Measurements from ENCODE around the gene TWF2.
A peak's percentile ranks its signal among the peaks of the same experiment; 100 is the strongest.

TWF2 gene

GRCh38 chr3:52283306-52283705, 44.3 kb upstream of the TWF2 start:
- DNase-seq (ENCODE audit: low read depth in 1 of 2, low spot score in 1 of 2): no peak
- no peak for TF ChIP-seq POLR2AphosphoS5 (IDR thresholded peaks at IDR 0.05; ENCODE audit: low read depth)
- TF ChIP-seq GABPA (IDR thresholded peaks at IDR 0.05; ENCODE audit: low read depth): no peak
- TF ChIP-seq, protein P1, sequence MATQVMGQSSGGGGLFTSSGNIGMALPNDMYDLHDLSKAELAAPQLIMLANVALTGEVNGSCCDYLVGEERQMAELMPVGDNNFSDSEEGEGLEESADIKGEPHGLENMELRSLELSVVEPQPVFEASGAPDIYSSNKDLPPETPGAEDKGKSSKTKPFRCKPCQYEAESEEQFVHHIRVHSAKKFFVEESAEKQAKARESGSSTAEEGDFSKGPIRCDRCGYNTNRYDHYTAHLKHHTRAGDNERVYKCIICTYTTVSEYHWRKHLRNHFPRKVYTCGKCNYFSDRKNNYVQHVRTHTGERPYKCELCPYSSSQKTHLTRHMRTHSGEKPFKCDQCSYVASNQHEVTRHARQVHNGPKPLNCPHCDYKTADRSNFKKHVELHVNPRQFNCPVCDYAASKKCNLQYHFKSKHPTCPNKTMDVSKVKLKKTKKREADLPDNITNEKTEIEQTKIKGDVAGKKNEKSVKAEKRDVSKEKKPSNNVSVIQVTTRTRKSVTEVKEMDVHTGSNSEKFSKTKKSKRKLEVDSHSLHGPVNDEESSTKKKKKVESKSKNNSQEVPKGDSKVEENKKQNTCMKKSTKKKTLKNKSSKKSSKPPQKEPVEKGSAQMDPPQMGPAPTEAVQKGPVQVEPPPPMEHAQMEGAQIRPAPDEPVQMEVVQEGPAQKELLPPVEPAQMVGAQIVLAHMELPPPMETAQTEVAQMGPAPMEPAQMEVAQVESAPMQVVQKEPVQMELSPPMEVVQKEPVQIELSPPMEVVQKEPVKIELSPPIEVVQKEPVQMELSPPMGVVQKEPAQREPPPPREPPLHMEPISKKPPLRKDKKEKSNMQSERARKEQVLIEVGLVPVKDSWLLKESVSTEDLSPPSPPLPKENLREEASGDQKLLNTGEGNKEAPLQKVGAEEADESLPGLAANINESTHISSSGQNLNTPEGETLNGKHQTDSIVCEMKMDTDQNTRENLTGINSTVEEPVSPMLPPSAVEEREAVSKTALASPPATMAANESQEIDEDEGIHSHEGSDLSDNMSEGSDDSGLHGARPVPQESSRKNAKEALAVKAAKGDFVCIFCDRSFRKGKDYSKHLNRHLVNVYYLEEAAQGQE (IDR thresholded peaks at IDR 0.05; ENCODE audit: insufficient replicate concordance, low read depth): no peak
- no peak for TF ChIP-seq SPI1 (IDR thresholded peaks at IDR 0.05; ENCODE audit: borderline replicate concordance, low read depth)
- TF ChIP-seq CTCF (IDR thresholded peaks at IDR 0.05; ENCODE audit: insufficient read depth, low read length): no peak
- H3K27ac ChIP-seq (replicated peaks): no peak overlapping the region; the same call in 1 of the 2 replicates
- H3K27me3 ChIP-seq (ENCODE audit: insufficient read depth, poor library complexity, severe bottlenecking): no peaks in the 10 kb centered on the region
- H3K4me3 ChIP-seq (replicated peaks; ENCODE audit: insufficient read depth, low read length): no peak overlapping the region

DNA sequence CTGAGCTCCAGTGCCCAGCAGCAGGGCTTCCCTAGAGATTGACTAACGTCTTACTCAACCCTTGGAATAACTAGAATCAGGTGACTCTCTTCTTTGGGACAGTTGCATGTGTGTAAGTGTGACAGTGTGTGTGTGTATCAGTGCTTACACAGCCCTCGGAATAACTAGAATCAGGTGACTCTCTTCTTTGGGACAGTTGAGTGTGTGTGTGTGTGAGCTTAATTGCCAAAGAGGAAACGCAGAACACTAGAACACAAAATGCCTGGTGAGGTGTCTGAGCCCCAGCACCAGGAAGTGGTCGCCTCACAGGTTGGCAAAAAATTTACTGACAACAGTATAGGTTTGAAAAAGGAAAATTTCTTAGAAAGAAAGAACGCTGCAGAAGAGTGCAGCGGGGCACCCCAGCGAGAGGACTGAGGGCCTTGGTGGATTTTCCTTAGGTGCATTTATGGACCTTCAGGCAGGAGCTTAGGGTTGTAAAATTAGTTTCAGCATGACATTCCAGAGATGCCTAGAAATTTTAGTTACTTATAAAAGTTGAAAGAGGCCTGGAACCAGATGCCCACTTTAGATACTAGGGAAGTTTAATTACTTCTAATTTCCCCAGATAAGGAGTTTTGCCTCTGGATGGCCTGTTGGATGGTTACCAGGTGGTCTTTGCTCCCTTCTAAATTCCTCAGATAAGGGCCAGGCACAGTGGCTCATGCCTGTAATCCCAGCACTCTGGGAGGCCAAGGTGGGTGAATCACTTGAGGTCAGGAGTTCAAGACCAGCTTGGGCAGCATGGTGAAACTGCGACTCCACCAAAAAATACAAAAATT, 43.2 kb upstream of the TWF2 start:
- H3K4me3 ChIP-seq (replicated peaks; ENCODE audit: insufficient read depth, low read length): no peak overlapping the region
- DNase-seq (ENCODE audit: low read depth in 1 of 2, low spot score in 1 of 2): peak in 1 of 2 experiments; percentile 69

GRCh38 chr3:52280050-52280461, 41.1 kb upstream of the TWF2 start:
- Histone ChIP-seq H3K27me3 (ENCODE audit: insufficient read depth, poor library complexity, severe bottlenecking) (no peaks in the 10 kb centered on the region), H3K4me3 (replicated peaks; ENCODE audit: insufficient read depth, low read length) (no peak overlapping the region), H3K27ac (replicated peaks) (peak overlapping the region; percentile 92)
- DNase-seq (ENCODE audit: low read depth in 1 of 2, low spot score in 1 of 2): no peak
- no peak for TF ChIP-seq CTCF (IDR thresholded peaks at IDR 0.05; ENCODE audit: insufficient read depth, low read length)
- TF ChIP-seq, protein P1 (IDR thresholded peaks at IDR 0.05; ENCODE audit: insufficient replicate concordance, low read depth): no peak
- no peak for TF ChIP-seq GABPA (IDR thresholded peaks at IDR 0.05; ENCODE audit: low read depth)
- TF ChIP-seq SPI1 (IDR thresholded peaks at IDR 0.05; ENCODE audit: borderline replicate concordance, low read depth): no peak
- no peak for TF ChIP-seq POLR2AphosphoS5 (IDR thresholded peaks at IDR 0.05; ENCODE audit: low read depth)

More for the DNA sequence above, 43.2 kb upstream of the TWF2 start:
- peak overlapping the region; percentile 72 for H3K27ac ChIP-seq (replicated peaks)
- no peaks in the 10 kb centered on the region for H3K27me3 ChIP-seq (ENCODE audit: insufficient read depth, poor library complexity, severe bottlenecking)
- TF ChIP-seq, protein P1 (IDR thresholded peaks at IDR 0.05; ENCODE audit: insufficient replicate concordance, low read depth): no peak
- TF ChIP-seq GABPA (IDR thresholded peaks at IDR 0.05; ENCODE audit: low read depth) (no peak), SPI1 (IDR thresholded peaks at IDR 0.05; ENCODE audit: borderline replicate concordance, low read depth) (peak; percentile 68), POLR2AphosphoS5 (IDR thresholded peaks at IDR 0.05; ENCODE audit: low read depth) (0 out of 2 replicates have a peak, but pooled peaks have one; percentile 26), CTCF (IDR thresholded peaks at IDR 0.05; ENCODE audit: insufficient read depth, low read length) (no peak)
